Parathyroid adenoma (tissue), 2 donors: ENCODE results near the gene SERINC5.

Experiments used
- H2AFZ ChIP-seq: fragments of 300-600 bp; sonication (generic); one replicate; pipeline ENCODE4 v1.7.0; 2017; ENCODE audit warnings: antibody characterized with exemption, mild to moderate bottlenecking
- H3K27ac ChIP-seq: fragments of 300-600 bp; sonication (generic); one replicate; pipeline ENCODE4 v1.7.0; 2017
- H3K27me3 ChIP-seq: fragments of 300-600 bp; sonication (generic); one replicate; pipeline ENCODE4 v1.7.0; 2017; ENCODE audit warnings: low read length; ENCODE audit not compliant: control insufficient read depth, insufficient read depth
- H3K36me3 ChIP-seq: fragments of 300-600 bp; sonication (generic); one replicate; pipeline ENCODE4 v1.7.0; 2017; ENCODE audit warnings: low read length; ENCODE audit not compliant: control insufficient read depth, insufficient read depth
- H3K4me1 ChIP-seq: fragments of 300-600 bp; sonication (generic); one replicate; pipeline ENCODE4 v1.7.0; 2017; ENCODE audit warnings: control low read depth
- H3K4me2 ChIP-seq: fragments of 300-600 bp; sonication (generic); one replicate; pipeline ENCODE4 v1.7.0; 2017; ENCODE audit warnings: low read length
- H3K4me3 ChIP-seq: fragments of 300-600 bp; sonication (generic); one replicate; pipeline ENCODE4 v1.7.0; 2017; ENCODE audit warnings: low read depth, low read length
- H3K79me2 ChIP-seq: fragments of 300-600 bp; sonication (generic); one replicate; pipeline ENCODE4 v1.7.0; 2017; ENCODE audit warnings: control low read depth
- H3K9ac ChIP-seq: fragments of 300-600 bp; sonication (generic); one replicate; pipeline ENCODE4 v1.7.0; 2017; ENCODE audit warnings: mild to moderate bottlenecking
- H3K9me3 ChIP-seq: fragments of 300-600 bp; sonication (generic); one replicate; pipeline ENCODE4 v1.7.0; 2017; ENCODE audit warnings: low read length; ENCODE audit not compliant: control insufficient read depth
- CTCF ChIP-seq: fragments of 300-600 bp; sonication (generic); IDR thresholded peaks from one replicate; pipeline ENCODE4 v1.7.0; 2017; ENCODE audit warnings: antibody characterized with exemption, mild to moderate bottlenecking
- donor health status: primary hyperparathyroidism.

The SERINC5 gene

GRCh38 chr5:80246001-80246758, 9.7 kb downstream of the SERINC5 start:
- H3K4me3 ChIP-seq: no peak overlapping the region
- no peaks in the 10 kb centered on the region for H3K9me3 ChIP-seq
- no peak for TF ChIP-seq CTCF
- peaks cover 15% of the 10 kb centered on the region for H3K4me1 ChIP-seq
- H3K27ac ChIP-seq: peak overlapping the region; percentile 24
- H3K36me3 ChIP-seq: no peaks in the 10 kb centered on the region
- H3K79me2 ChIP-seq: peaks cover 12% of the 10 kb centered on the region
- no peaks in the 10 kb centered on the region for H3K27me3 ChIP-seq
- H2AFZ ChIP-seq: peak overlapping the region; percentile 25
- peak overlapping the region; percentile 42 for H3K4me2 ChIP-seq
- H3K9ac ChIP-seq: no peak overlapping the region

GRCh38 chr5:80243567-80243966, 12.3 kb downstream of the SERINC5 start:
- no peak overlapping the region for H3K4me3 ChIP-seq
- no peak overlapping the region for H3K27ac ChIP-seq
- no peak for TF ChIP-seq CTCF
- no peaks in the 10 kb centered on the region for H3K9me3 ChIP-seq
- no peaks in the 10 kb centered on the region for H3K27me3 ChIP-seq
- H3K79me2 ChIP-seq: peaks cover 4% of the 10 kb centered on the region
- no peaks in the 10 kb centered on the region for H3K36me3 ChIP-seq
- peaks cover 20% of the 10 kb centered on the region for H3K4me1 ChIP-seq
- no peak overlapping the region for H3K9ac ChIP-seq
- H2AFZ ChIP-seq: no peak overlapping the region
- H3K4me2 ChIP-seq: no peak overlapping the region

- no peak overlapping the region for H3K4me2 ChIP-seq
- H3K27me3 ChIP-seq: no peaks in the 10 kb centered on the region
- H3K79me2 ChIP-seq: peaks cover 4% of the 10 kb centered on the region
- H3K4me3 ChIP-seq: no peak overlapping the region
- TF ChIP-seq CTCF: no peak
- H3K9me3 ChIP-seq: no peaks in the 10 kb centered on the region
- peaks cover 20% of the 10 kb centered on the region for H3K4me1 ChIP-seq
- H3K36me3 ChIP-seq: no peaks in the 10 kb centered on the region
- no peak overlapping the region for H3K9ac ChIP-seq
- H3K27ac ChIP-seq: no peak overlapping the region
- no peak overlapping the region for H2AFZ ChIP-seq
These were observed 13.0 kb downstream of the SERINC5 start for GRCh38 chr5:80242849-80243248.

- Histone ChIP-seq H3K4me1 (peaks cover 4% of the 10 kb centered on the region), H3K79me2 (peaks cover 4% of the 10 kb centered on the region), H3K9me3 (no peaks in the 10 kb centered on the region), H3K4me3 (no peak overlapping the region), H3K9ac (no peak overlapping the region), H3K27ac (no peak overlapping the region), H3K4me2 (no peak overlapping the region), H2AFZ (no peak overlapping the region), H3K27me3 (no peaks in the 10 kb centered on the region), H3K36me3 (no peaks in the 10 kb centered on the region)
- TF ChIP-seq CTCF: no peak
These were observed 15.4 kb downstream of the SERINC5 start for GRCh38 chr5:80240368-80240986.
